BLaER1 (cell line): ENCODE measurements around the gene DALRD3.
A peak's percentile ranks its signal among the peaks of the same experiment; 100 is the strongest.

Experiments
- H3K27ac ChIP-seq: shearing (Covaris generic); formaldehyde crosslinking; 2 replicates; pipeline ENCODE4 v1.8.1; 2022
- H3K27me3 ChIP-seq: shearing (Covaris generic); formaldehyde crosslinking; 2 replicates; pipeline ENCODE4 v1.8.1; 2022
- H3K36me3 ChIP-seq: shearing (Covaris generic); formaldehyde crosslinking; 2 replicates; pipeline ENCODE4 v1.8.1; 2022
- H3K4me1 ChIP-seq: shearing (Covaris generic); formaldehyde crosslinking; 2 replicates; pipeline ENCODE4 v1.8.1; 2022
- H3K4me2 ChIP-seq: shearing (Covaris generic); formaldehyde crosslinking; 2 replicates; pipeline ENCODE4 v1.8.1; 2022
- H3K4me3 ChIP-seq: shearing (Covaris generic); formaldehyde crosslinking; 2 replicates; pipeline ENCODE4 v1.8.1; 2022
- H3K9ac ChIP-seq: shearing (Covaris generic); formaldehyde crosslinking; 2 replicates; pipeline ENCODE4 v1.8.1; 2022
- H3K9me3 ChIP-seq: shearing (Covaris generic); formaldehyde crosslinking; 2 replicates; pipeline ENCODE4 v1.8.1; 2022
- H4K20me1 ChIP-seq: shearing (Covaris generic); formaldehyde crosslinking; 2 replicates; pipeline ENCODE4 v1.8.1; 2022
- Cebpa-rat ChIP-seq: shearing (Covaris generic); IDR thresholded peaks from 2 replicates; pipeline ENCODE4 v1.8.1; 2022

Gene DALRD3

DNA sequence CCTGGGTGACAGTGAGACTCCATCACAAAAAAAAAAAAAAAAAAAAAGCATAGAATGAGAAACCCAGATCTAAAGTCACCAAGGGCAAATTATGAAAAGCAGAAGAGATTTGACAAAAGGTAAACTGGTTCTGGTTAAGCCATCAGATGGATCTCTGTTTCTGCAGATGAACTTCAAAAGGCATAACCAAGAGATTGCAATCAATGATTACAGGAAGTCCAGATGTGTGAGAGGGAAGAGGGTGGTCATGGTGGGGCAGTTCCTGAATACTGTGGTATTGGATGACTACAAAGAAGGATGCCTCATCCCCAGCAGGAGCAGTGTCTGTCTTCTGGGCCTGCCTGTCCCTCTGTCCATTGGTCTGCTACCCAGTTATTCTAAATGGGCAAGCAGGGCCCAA lies 24.5 kb downstream of the DALRD3 start:
- no peak for TF ChIP-seq Cebpa-rat
- Histone ChIP-seq H3K9ac (no peak overlapping the region), H3K4me3 (no peak overlapping the region), H3K9me3 (no peaks in the 10 kb centered on the region), H4K20me1 (no peaks in the 10 kb centered on the region), H3K36me3 (peaks cover 26% of the 10 kb centered on the region), H3K27me3 (peaks cover 28% of the 10 kb centered on the region; the same call in 1 of the 2 replicates), H3K27ac (no peak overlapping the region), H3K4me2 (peak overlapping the region; percentile 32), H3K4me1 (peaks cover 46% of the 10 kb centered on the region)

DNA sequence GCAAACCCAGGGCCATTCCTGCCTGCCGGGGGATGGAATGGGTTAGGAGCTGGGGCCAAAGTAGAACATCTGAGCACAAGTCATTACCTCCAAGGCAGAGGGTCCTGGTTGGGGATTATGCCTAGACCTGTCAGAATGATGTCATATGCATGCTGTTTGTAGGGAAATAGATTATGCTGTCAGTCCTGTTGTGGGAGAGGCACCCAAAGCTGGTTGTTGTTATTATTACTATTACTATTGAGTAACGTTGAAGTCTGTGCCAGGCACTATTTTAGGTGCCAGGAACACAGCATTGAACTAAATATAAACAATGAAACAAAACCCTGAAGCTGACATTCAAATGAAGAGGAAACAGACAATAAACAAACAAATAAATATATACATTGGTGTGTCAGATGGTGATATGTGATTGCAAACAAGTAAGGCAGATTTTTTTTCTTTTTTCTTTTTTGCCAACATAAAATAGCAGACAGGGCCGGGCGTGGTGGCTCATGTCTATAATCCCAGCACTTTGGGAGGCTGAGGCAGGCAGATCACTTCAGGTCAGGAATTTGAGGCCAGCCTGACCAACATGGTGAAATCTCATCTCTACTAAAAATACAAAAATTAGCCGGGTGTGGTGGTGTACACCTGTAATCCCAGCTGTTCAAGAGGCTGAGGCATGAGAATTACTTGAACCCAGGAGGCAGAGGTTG lies 26.4 kb downstream of the DALRD3 start:
- Histone ChIP-seq H4K20me1 (no peaks in the 10 kb centered on the region), H3K9ac (no peak overlapping the region), H3K27me3 (peaks cover 28% of the 10 kb centered on the region; the same call in 1 of the 2 replicates), H3K27ac (no peak overlapping the region), H3K4me2 (peak overlapping the region; percentile 99), H3K36me3 (peaks cover 20% of the 10 kb centered on the region), H3K4me3 (peak overlapping the region; percentile 85; the same call in 1 of the 2 replicates), H3K4me1 (peaks cover 55% of the 10 kb centered on the region), H3K9me3 (no peaks in the 10 kb centered on the region)
- TF ChIP-seq Cebpa-rat, result no peak

DNA sequence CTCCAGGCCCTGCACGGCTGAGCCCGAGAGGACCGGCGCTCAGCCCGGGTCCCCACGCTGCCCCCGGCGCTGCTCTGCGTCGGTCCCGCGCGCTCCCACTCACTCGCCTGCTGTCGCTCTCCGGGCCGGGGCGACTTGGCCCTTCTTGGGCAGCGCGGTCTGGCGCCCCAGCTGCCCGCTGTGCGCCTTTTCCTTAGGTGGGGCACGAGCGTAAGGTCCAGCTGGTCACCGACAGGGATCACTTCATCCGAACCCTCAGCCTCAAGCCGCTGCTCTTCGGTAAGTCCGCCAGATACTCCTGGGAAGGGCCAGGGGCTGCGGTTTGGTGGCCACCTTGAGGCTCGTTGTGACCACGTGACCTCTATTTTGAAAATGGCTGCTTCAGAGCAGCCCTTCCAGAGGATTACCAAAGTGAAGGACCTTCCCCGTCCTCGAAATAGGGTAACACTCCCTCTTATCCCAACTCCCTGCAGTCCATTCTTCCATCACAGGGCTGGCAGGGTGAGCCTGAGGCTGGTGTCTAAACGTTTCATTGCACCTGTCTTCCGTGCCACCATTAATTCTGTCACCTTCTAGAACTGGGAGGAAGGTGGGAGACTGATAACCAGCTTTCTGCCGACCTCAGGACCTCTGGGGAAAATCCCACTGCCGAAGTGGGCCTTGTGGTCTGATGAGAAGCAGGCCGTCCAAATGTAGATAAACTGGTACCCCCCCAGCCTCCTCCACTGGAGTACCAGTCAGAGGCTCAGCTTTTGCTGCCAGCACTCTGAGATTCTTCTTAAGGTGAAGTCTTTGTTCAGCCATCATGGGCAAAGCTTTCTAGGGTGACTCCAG lies 27.5 kb downstream of the DALRD3 start:
- H4K20me1 ChIP-seq, result no peaks in the 10 kb centered on the region; the same call in 1 of the 2 replicates
- H3K27me3 ChIP-seq, result peaks cover 28% of the 10 kb centered on the region; the same call in 1 of the 2 replicates
- no peak for TF ChIP-seq Cebpa-rat
- no peaks in the 10 kb centered on the region for H3K9me3 ChIP-seq
- peak overlapping the region; percentile 88 for H3K9ac ChIP-seq
- peak overlapping the region; percentile 85 for H3K4me3 ChIP-seq
- peaks cover 55% of the 10 kb centered on the region for H3K4me1 ChIP-seq
- H3K4me2 ChIP-seq, result peak overlapping the region; percentile 99
- H3K36me3 ChIP-seq, result peaks cover 22% of the 10 kb centered on the region
- H3K27ac ChIP-seq, result peak overlapping the region; percentile 83

DNA sequence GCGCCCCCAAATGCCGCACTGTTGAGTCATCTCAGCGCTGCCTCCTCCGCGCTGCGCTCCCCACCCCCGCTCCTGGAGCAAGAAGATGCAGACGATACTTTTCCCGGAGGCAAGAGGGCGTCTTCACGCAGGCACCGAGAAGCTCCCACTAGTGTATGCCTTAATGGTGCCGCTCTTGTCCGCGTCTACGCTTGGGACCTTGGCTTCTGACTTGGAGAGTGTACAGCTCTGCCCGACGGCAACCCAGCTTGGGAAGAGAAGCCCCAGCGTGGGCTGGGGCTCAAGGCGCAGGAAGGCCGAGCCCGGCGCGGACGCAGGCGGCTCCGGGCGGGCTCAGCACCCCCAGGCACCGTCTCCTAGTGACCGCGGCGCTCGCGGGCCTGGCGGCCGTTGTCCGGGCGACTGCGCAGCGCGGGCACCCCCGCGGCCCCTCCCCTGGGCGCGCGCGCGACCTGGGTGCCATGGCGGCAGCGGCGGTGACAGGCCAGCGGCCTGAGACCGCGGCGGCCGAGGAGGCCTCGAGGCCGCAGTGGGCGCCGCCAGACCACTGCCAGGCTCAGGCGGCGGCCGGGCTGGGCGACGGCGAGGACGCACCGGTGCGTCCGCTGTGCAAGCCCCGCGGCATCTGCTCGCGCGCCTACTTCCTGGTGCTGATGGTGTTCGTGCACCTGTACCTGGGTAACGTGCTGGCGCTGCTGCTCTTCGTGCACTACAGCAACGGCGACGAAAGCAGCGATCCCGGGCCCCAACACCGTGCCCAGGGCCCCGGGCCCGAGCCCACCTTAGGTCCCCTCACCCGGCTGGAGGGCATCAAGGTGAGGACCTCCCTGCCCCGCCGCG lies 28.4 kb downstream of the DALRD3 start, which contains the start of gene P4HTM:
TSS of gene P4HTM (plus strand) at position 446 of the 840 bp plus-strand sequence. CDS start at position 462, 16 bp downstream.
- no peaks in the 10 kb centered on the region; the same call in 1 of the 2 replicates for H4K20me1 ChIP-seq
- H3K4me3 ChIP-seq, result peak within 1 kb of the TSS; percentile 85
- H3K4me2 ChIP-seq, result peak within 1 kb of the TSS; percentile 99
- H3K9me3 ChIP-seq, result no peaks in the 10 kb centered on the region
- TF ChIP-seq Cebpa-rat, result no peak; the same call in 1 of the 2 replicates
- peaks cover 28% of the 10 kb centered on the region; the same call in 1 of the 2 replicates for H3K27me3 ChIP-seq
- peaks cover 55% of the 10 kb centered on the region for H3K4me1 ChIP-seq
- peak within 1 kb of the TSS; percentile 83 for H3K27ac ChIP-seq
- H3K9ac ChIP-seq, result peak within 1 kb of the TSS; percentile 88
- peaks cover 30% of the 10 kb centered on the region for H3K36me3 ChIP-seq

DNA sequence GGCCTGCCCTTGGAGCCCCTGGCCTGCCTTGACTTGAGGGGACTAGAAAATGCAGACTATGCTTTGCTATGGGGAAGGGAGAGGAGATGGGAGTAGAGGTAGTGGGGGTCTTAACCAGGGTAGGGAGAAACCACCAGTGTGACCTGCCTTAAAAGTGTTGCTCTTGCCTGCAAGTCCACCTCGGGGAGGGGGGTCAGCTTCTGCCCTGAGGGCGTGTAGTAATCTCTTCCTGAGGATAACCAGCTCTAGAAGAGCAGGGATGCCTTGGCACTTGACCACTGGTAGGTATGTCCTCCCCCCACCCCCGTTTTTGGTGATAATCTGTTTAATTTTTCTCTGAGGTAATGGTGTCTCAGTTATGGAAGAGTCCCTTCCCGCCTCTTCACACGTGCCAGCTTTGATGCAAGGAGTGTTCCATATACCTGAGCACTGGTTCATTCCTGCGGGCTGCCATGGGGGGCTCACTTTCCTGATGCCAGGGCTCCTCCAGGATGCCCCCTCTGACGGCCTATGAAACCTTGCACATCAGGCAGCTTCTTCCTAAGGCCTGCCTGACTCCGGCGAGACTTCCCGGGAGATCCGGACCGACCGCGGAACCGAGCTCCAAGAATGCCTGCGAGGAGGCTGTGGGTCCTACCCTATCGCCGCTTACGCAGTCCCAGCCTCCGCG lies 29.1 kb downstream of the DALRD3 start:
- no peaks in the 10 kb centered on the region; the same call in 1 of the 2 replicates for H4K20me1 ChIP-seq
- H3K4me3 ChIP-seq, result peak overlapping the region; percentile 85
- H3K9ac ChIP-seq, result peak overlapping the region; percentile 88

GRCh38 chr3:48985831-48986376 lies 32.5 kb downstream of the DALRD3 start:
- no peak overlapping the region for H3K4me2 ChIP-seq
- TF ChIP-seq Cebpa-rat, result no peak
- H3K9ac ChIP-seq, result 0 out of 2 replicates have a peak overlapping the region, but pooled peaks have one; percentile 15
- no peaks in the 10 kb centered on the region for H3K9me3 ChIP-seq
- peaks cover 23% of the 10 kb centered on the region for H3K4me1 ChIP-seq
- H4K20me1 ChIP-seq, result peaks cover 16% of the 10 kb centered on the region
- H3K36me3 ChIP-seq, result peaks cover 63% of the 10 kb centered on the region
- no peak overlapping the region for H3K4me3 ChIP-seq
- H3K27me3 ChIP-seq, result peaks cover 20% of the 10 kb centered on the region; the same call in 1 of the 2 replicates
- H3K27ac ChIP-seq, result no peak overlapping the region

More for the DNA sequence above, 29.1 kb downstream of the DALRD3 start:
- Histone ChIP-seq H3K36me3 (peaks cover 35% of the 10 kb centered on the region), H3K4me1 (peaks cover 53% of the 10 kb centered on the region), H3K27ac (peak overlapping the region; percentile 83), H3K9me3 (no peaks in the 10 kb centered on the region), H3K27me3 (peaks cover 28% of the 10 kb centered on the region; the same call in 1 of the 2 replicates), H3K4me2 (peak overlapping the region; percentile 99)
- no peak; the same call in 1 of the 2 replicates for TF ChIP-seq Cebpa-rat

DNA sequence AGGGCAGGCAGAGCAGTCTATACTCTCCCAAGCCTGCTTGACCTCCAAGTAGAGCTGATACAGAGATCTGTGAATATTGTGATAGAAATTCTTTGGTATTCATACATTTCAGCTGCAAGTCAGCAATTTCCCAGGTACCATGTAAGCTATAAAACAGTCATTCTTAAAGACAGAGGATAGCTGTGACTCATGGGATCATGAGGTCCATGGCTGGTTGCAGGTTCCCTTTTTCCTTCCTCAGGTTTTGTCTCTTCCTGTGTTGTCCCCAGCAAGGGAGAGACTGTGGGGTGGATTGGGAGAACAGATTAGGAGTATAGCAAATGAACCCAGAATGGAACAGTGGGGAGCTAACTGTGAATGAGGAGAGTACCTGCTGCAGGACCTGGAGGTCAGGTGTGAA lies 33.7 kb downstream of the DALRD3 start:
- TF ChIP-seq Cebpa-rat, result no peak
- H3K9ac ChIP-seq, result no peak overlapping the region
- H3K27me3 ChIP-seq, result peaks cover 8% of the 10 kb centered on the region; the same call in 1 of the 2 replicates
- no peaks in the 10 kb centered on the region for H3K9me3 ChIP-seq
- H3K27ac ChIP-seq, result no peak overlapping the region
- H3K4me2 ChIP-seq, result no peak overlapping the region
- H3K36me3 ChIP-seq, result peaks cover 75% of the 10 kb centered on the region
- H3K4me1 ChIP-seq, result peaks cover 17% of the 10 kb centered on the region
- H3K4me3 ChIP-seq, result no peak overlapping the region
- H4K20me1 ChIP-seq, result peaks cover 16% of the 10 kb centered on the region

DNA sequence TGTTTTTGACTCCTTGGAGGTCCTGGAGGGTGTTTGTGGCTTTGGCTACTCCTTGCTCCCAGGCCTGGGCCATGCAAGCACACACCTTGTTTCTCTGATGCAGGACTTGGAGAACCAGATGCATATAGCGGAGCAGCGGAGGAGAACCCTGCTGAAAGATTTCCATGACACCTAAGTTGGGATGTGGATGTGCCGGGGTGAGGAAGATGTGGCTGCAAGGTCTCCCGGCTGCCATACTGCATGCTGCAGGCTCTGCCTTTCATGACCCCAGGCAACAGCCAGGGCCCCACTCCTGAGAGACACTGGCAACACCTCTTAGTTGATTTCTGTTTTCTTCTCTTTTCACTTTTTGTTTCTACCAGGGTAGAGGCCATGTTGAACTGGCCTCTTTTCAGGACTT lies 35.3 kb downstream of the DALRD3 start:
- H3K4me2 ChIP-seq, result no peak overlapping the region
- H3K9ac ChIP-seq, result no peak overlapping the region
- H3K4me1 ChIP-seq, result peaks cover 2% of the 10 kb centered on the region
- H3K4me3 ChIP-seq, result no peak overlapping the region
- H3K36me3 ChIP-seq, result peaks cover 90% of the 10 kb centered on the region
- H3K27me3 ChIP-seq, result no peaks in the 10 kb centered on the region
- peaks cover 16% of the 10 kb centered on the region for H4K20me1 ChIP-seq
- no peaks in the 10 kb centered on the region for H3K9me3 ChIP-seq
- TF ChIP-seq Cebpa-rat, result no peak
- no peak overlapping the region for H3K27ac ChIP-seq
